HepG2 (cell line): ENCODE measurements around the gene MAN1B1. TPM values are rescaled to one million over a fixed set of nuclear protein-coding genes. Genes with fewer than 3 reads are reported as not detected.
A peak's percentile ranks its signal among the peaks of the same experiment; 100 is the strongest.

Source experiments
- BHLHE40 ChIP-seq: IDR thresholded peaks from 2 replicates; pipeline ENCODE4 v1.6.1; 2011; ENCODE audit warnings: low read length, improper control_type of control experiment
- CREM ChIP-seq, 2 experiments: sonication (generic) in 1 of 2; formaldehyde crosslinking in 1 of 2; IDR thresholded peaks; 2 replicates each; pipeline versions ENCODE4 v1.4.0 to v1.6.1; 2016 to 2020; ENCODE audit warnings: antibody characterized with exemption in 1 of 2, mild to moderate bottlenecking in 1 of 2, missing genetic modification reagents in 1 of 2
- DMTF1 ChIP-seq: sonication (generic); formaldehyde crosslinking; IDR thresholded peaks from 2 replicates; pipeline ENCODE4 v1.4.0; 2020; ENCODE audit warnings: mild to moderate bottlenecking, missing genetic modification reagents
- EP300 ChIP-seq, 3 experiments: sonication (generic) in 1 of 3; formaldehyde crosslinking in 1 of 3; IDR thresholded peaks; 2 replicates each; pipeline versions ENCODE4 v1.5.1 to v1.6.1; 2011 to 2020; ENCODE audit warnings: low read depth in 2 of 3, low read length in 2 of 3, borderline replicate concordance in 1 of 3, improper control_type of control experiment in 1 of 3, mild to moderate bottlenecking in 1 of 3, missing genetic modification reagents in 1 of 3, moderate library complexity in 1 of 3
- HNRNPL ChIP-seq: fragments of 200-400 bp; formaldehyde crosslinking; IDR thresholded peaks from 2 replicates; pipeline ENCODE4 v1.6.1; 2017; ENCODE audit warnings: mild to moderate bottlenecking, low read depth, low read length
- HOXA9 ChIP-seq: sonication (generic); formaldehyde crosslinking; IDR thresholded peaks from 2 replicates; pipeline ENCODE4 v1.8.1; 2022; ENCODE audit warnings: missing genetic modification reagents, mild to moderate bottlenecking, moderate library complexity, borderline replicate concordance
- JUNB ChIP-seq: sonication (generic); formaldehyde crosslinking; IDR thresholded peaks from 2 replicates; pipeline ENCODE4 v1.8.0; 2022; ENCODE audit warnings: missing genetic modification reagents, mild to moderate bottlenecking, borderline replicate concordance
- SKI ChIP-seq: fragments of 450-650 bp; IDR thresholded peaks from one replicate; pipeline ENCODE4 v1.6.1; 2018; ENCODE audit warnings: mild to moderate bottlenecking; ENCODE audit not compliant: partially characterized antibody
- SRY ChIP-seq: sonication (generic); formaldehyde crosslinking; IDR thresholded peaks from 2 replicates; pipeline ENCODE4 v1.8.0; 2022; ENCODE audit warnings: mild to moderate bottlenecking, missing genetic modification reagents
- TCF12 ChIP-seq, 2 experiments: fragments of 450-650 bp in 1 of 2; sonication (generic) in 1 of 2; formaldehyde crosslinking in 1 of 2; IDR thresholded peaks; 2 replicates each; pipeline versions ENCODE4 v1.6.1 to v1.8.0; 2017 to 2022; ENCODE audit warnings: antibody characterized with exemption in 1 of 2, mild to moderate bottlenecking in 1 of 2, missing genetic modification reagents in 1 of 2, moderate library complexity in 1 of 2
- TCF7L2 ChIP-seq: IDR thresholded peaks from 2 replicates; pipeline ENCODE4 v1.6.1; 2011; ENCODE audit warnings: mild to moderate bottlenecking, low read depth, low read length, moderate library complexity
- TFAP4 ChIP-seq: sonication (generic); IDR thresholded peaks from 2 replicates; pipeline ENCODE4 v1.6.1; 2016; ENCODE audit warnings: low read depth, borderline replicate concordance
- ZBTB14 ChIP-seq: sonication (generic); formaldehyde crosslinking; IDR thresholded peaks from 2 replicates; pipeline ENCODE4 v1.4.0; 2020; ENCODE audit warnings: missing genetic modification reagents
- ZBTB38 ChIP-seq: sonication (generic); formaldehyde crosslinking; IDR thresholded peaks from 2 replicates; pipeline ENCODE4 v1.5.1; 2020; ENCODE audit warnings: mild to moderate bottlenecking, missing genetic modification reagents
- ZBTB49 ChIP-seq: sonication (generic); formaldehyde crosslinking; IDR thresholded peaks from 2 replicates; pipeline ENCODE4 v1.4.0; 2020; ENCODE audit warnings: missing genetic modification reagents, borderline replicate concordance
- ZNF329 ChIP-seq: sonication (generic); formaldehyde crosslinking; IDR thresholded peaks from 2 replicates; pipeline ENCODE4 v1.9.0; 2021; ENCODE audit warnings: low read depth, mild to moderate bottlenecking, missing genetic modification reagents
- ZNF335 ChIP-seq: sonication (generic); formaldehyde crosslinking; IDR thresholded peaks from 2 replicates; pipeline ENCODE4 v1.4.0; 2020; ENCODE audit warnings: missing genetic modification reagents
- ZNF605 ChIP-seq: sonication (generic); formaldehyde crosslinking; IDR thresholded peaks from 2 replicates; pipeline ENCODE4 v1.8.0; 2022; ENCODE audit warnings: mild to moderate bottlenecking, missing genetic modification reagents
- ZNF660 ChIP-seq: sonication (generic); formaldehyde crosslinking; IDR thresholded peaks from 2 replicates; pipeline ENCODE4 v1.5.1; 2020; ENCODE audit warnings: mild to moderate bottlenecking, low read depth, missing genetic modification reagents, borderline replicate concordance
- ZNF788 ChIP-seq: sonication (generic); formaldehyde crosslinking; IDR thresholded peaks from 2 replicates; pipeline ENCODE4 v1.5.0; 2020; ENCODE audit warnings: mild to moderate bottlenecking, missing genetic modification reagents, borderline replicate concordance
- ZSCAN31 ChIP-seq: sonication (generic); formaldehyde crosslinking; IDR thresholded peaks from 2 replicates; pipeline ENCODE4 v1.5.0; 2020; ENCODE audit warnings: low read depth, mild to moderate bottlenecking, missing genetic modification reagents
- polyA plus RNA-seq, 8 experiments: library from polyadenylated mRNA; depleted of rRNA in 3 of 8; stranded (reverse) in 7 of 8; unstranded in 1 of 8; fragments of >200 nt; fragmentation: Illumina TruSeq in 4 of 8; extraction: Trizol in 4 of 8; gene quantifications; 2 replicates each; pipeline versions ENCODE4 v1.2.1 to v1.2.3, GENCODE V29; 2011 to 2016; ENCODE audit warnings: low read depth in 4 of 8, missing spikeins in 1 of 8, mixed read lengths in 1 of 8; ENCODE audit not compliant: insufficient read depth in 1 of 8
- total RNA-seq, 5 experiments: library from RNA; depleted of rRNA; stranded (reverse); fragments of >200 nt; fragmentation: Illumina TruSeq; extraction: Trizol; gene quantifications; 2 replicates each; pipeline ENCODE4 v1.2.3, GENCODE V29; 2016; ENCODE audit warnings: low read depth in 1 of 5

The MAN1B1 gene
- total and polyA plus RNA-seq, 2 of the 13 experiments (the other 11 are each of a cell fraction or from before 2014, with no cell fraction given) = 48.9 to 59.5 TPM

GRCh38 chr9:137111788-137112563, 25.2 kb downstream of the MAN1B1 start (continued):
- TF ChIP-seq SRY (no peak), TFAP4 (peak; percentile 36; the same call in 1 of the 2 replicates), ZNF335 (CRISPR knock-in tag) (no peak), CREM (IDR thresholded peaks at IDR 0.05) (0 out of 2 replicates have a peak, but pooled peaks have one; percentile 5), CREM (CRISPR knock-in tag; IDR thresholded peaks at IDR 0.05) (no peak), ZBTB49 (CRISPR knock-in tag) (no peak), EP300 (IDR thresholded peaks at IDR 0.05; ENCODE audit: low read depth in 2 of 2, low read length in 2 of 2) (no peak), EP300 (CRISPR knock-in tag; IDR thresholded peaks at IDR 0.05; ENCODE audit: borderline replicate concordance) (no peak), ZNF605 (CRISPR knock-in tag) (0 out of 2 replicates have a peak, but pooled peaks have one; percentile 53), SKI (no peak), ZNF788 (CRISPR knock-in tag) (peak; percentile 50; the same call in 1 of the 2 replicates), TCF12 (IDR thresholded peaks at IDR 0.05) (no peak), TCF12 (CRISPR knock-in tag; IDR thresholded peaks at IDR 0.05) (no peak), ZNF329 (CRISPR knock-in tag) (no peak), DMTF1 (CRISPR knock-in tag) (no peak), JUNB (CRISPR knock-in tag) (no peak), TCF7L2 (no peak), ZSCAN31 (CRISPR knock-in tag) (0 out of 2 replicates have a peak, but pooled peaks have one; percentile 7), ZNF660 (no peak), ZBTB14 (CRISPR knock-in tag) (no peak), BHLHE40 (no peak), ZBTB38 (CRISPR knock-in tag) (peak; percentile 19; the same call in 1 of the 2 replicates), HNRNPL (0 out of 2 replicates have a peak, but pooled peaks have one; percentile 35), HOXA9 (CRISPR knock-in tag) (no peak)
